NOMO-1 (cell line): ENCODE data around the gene GALNT18.

Experiments
- DNase-seq, 2 experiments: peaks; one replicate each; lab custom pipeline; 2025; ENCODE audit not compliant: unreplicated experiment in 2 of 2; lab: John Stamatoyannopoulos, UW

Gene GALNT18

GRCh38 chr11:11535611-11536010 lies 86.2 kb downstream of the GALNT18 start:
- no peak for DNase-seq

GRCh38 chr11:11534981-11535380 lies 86.8 kb downstream of the GALNT18 start:
- no peak for DNase-seq

DNA sequence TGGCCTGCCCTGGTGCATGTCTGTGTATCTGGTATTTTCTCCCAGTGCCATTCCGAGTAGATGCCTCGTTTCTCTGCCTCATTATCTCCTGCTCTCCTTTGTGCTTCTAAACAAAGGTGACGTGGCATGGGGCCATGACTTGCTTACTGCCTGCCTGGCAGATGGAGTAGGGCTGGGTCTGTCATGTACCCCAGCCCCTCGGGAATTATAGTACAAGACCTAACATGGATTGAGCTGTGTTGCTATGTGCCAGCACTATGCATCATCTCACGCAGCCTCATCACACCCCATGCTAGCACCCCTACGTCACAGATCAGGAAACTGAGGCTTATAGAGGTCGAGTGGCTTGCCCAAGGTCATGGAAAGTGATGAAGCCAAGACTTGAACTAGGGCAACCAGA lies 88.1 kb downstream of the GALNT18 start:
- no peak for DNase-seq

DNA sequence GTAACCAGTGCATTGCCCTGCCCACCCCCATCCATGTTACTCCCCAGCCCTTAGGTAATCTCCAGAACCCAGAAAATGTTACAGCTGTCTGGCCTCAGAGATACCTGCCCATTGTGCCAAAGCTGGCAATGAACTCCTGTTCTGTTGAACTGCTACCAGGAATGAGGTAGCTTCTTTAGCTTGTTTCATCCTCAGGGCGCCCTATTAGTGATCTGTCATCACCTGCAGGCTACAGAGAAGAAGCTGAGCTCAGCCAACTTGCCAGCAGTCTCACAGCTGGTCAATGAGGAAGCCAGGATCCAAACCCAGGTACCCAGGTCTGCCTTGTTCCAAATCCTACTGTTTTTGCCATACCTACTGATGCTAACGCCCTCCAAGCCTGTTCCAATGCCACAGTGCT lies 88.7 kb downstream of the GALNT18 start:
- DNase-seq: no peak

GRCh38 chr11:11532574-11532973 lies 89.2 kb downstream of the GALNT18 start:
- DNase-seq: no peak

GRCh38 chr11:11531131-11531908 lies 90.5 kb downstream of the GALNT18 start:
- DNase-seq: no peak

DNA sequence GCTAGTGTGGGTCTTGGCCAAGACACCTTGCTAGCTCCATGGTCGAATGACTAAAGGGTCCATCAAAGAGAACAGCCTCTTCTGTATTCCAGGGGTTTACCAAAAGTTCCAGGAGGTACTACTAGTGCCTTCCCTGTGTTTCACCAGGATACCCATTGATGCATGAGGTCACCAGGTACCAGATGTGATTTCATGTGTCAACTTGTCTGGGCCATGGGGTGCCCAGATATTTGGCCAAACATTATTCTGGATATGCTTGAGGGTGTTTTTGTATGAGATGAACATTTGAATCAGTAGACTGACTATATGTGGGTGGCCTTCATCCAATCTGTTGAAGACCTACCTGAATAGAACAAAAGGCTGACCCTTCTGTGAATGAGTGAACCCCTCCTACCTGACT lies 92.8 kb downstream of the GALNT18 start:
- no peak for DNase-seq

GRCh38 chr11:11525283-11525682 lies 96.5 kb downstream of the GALNT18 start:
- DNase-seq: no peak

- no peak for DNase-seq
These were observed 97.3 kb downstream of the GALNT18 start for GRCh38 chr11:11524436-11525061.

GRCh38 chr11:11522591-11522990 lies 99.2 kb downstream of the GALNT18 start:
- no peak for DNase-seq

- no peak for DNase-seq
These were observed 100.4 kb downstream of the GALNT18 start for GRCh38 chr11:11521306-11522002.

GRCh38 chr11:11520231-11521015 lies 101.4 kb downstream of the GALNT18 start:
- DNase-seq: no peak

DNA sequence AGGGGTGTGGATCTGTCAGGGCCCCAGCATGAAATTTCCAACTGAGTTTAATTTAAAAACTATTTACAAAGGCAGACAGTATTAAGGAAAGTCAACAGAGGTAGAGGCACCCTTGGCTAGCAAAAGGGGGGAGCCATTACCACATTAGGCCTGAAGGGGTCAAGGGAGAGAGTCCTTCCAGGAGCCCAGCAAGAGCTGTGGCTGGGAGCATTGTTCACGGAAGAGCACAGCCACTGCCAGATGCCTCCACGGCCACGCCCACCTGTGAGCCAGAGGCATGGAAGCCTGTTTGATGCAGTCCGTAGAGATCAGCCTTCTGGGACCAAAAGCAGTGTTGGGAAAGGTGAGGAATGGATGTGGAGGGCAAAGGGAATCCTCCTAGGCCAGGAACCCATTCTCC lies 102.6 kb downstream of the GALNT18 start:
- no peak for DNase-seq

GRCh38 chr11:11514246-11514645 lies 107.6 kb downstream of the GALNT18 start:
- DNase-seq: no peak

DNA sequence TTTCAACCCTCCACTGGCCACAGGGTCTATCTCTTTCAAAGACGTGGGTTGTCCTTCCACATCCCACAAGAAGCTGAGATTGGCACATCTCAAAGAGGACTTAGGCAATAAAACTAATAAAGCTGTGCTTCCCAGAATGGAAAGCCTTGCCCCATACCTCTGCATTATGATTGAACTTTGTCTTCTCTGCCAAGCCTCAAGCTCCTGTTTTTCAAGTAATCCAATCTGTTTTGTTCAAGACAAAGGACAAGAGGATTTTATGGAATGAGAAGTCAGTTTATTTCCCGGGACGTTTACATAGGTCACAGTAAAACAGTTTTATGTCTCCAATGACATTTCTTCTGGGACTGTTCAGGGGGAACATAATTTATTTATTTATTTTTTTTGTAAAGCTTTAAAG lies 108.4 kb downstream of the GALNT18 start:
- no peak for DNase-seq

- DNase-seq: no peak
These were observed 108.9 kb downstream of the GALNT18 start for GRCh38 chr11:11512929-11513328.

GRCh38 chr11:11512502-11512901 lies 109.3 kb downstream of the GALNT18 start:
- DNase-seq: no peak

DNA sequence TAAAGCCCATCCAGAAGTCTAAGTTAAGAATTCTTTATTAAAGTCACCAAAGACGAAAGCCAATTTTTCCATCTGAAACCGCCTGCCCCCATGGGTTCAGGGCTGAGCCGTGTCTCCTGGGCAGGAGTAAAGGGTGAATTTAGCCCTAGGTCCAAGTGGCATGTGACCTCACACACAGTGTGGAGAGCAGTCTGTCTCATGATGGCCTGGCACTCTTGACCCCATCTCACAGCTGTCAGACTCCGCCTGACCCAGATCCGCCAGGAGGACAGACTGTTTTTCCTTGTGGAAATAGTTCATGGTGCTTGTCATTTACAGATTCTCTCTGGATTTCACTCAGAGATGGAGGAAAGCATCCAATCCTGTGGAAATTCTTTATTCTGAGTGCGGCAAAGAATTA lies 109.7 kb downstream of the GALNT18 start:
- no peak for DNase-seq

DNA sequence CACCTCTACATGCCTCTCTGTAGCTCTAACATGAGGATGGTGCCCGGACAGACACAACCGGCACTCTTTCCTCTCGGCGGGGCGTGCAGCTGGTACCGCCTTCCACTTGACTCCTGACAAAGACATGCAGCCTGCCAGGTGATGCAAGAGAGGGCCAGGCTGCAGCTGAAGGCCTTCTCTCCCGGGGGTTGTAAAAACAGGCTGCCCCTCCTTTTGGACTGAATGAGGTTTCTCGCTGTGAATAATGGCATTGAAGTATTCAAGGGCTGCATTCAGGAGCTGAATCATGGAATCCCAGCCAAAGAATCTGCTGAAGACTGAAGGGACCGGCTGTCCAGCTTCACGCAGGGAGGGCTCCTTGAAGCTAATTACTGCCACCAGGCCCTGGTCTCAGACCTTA lies 110.9 kb downstream of the GALNT18 start:
- DNase-seq: no peak

GRCh38 chr11:11505692-11506091 lies 116.1 kb downstream of the GALNT18 start:
- no peak for DNase-seq

GRCh38 chr11:11505190-11505589 lies 116.6 kb downstream of the GALNT18 start:
- DNase-seq: no peak
